ENCODE data around the gene MRPL44.
A peak's percentile ranks its signal among the peaks of the same experiment; 100 is the strongest.

Gene MRPL44

GRCh38 chr2:223936862-223937326 is 20.4 kb upstream of the MRPL44 start:
- no peak for DNase-seq

- DNase-seq = no peak
These were observed 19.7 kb upstream of the MRPL44 start for GRCh38 chr2:223937535-223937934.

- peak; percentile 57 for DNase-seq
These were observed 17.8 kb upstream of the MRPL44 start for GRCh38 chr2:223939438-223939837.

- DNase-seq = peak; percentile 96
These were observed 15.5 kb upstream of the MRPL44 start for GRCh38 chr2:223941579-223942277.

GRCh38 chr2:223943135-223943534 is 14.1 kb upstream of the MRPL44 start:
- DNase-seq = no peak

- DNase-seq = peak; percentile 86
These were observed 13.7 kb upstream of the MRPL44 start for GRCh38 chr2:223943561-223944008.

GRCh38 chr2:223944166-223944702 is 13.0 kb upstream of the MRPL44 start:
- peak; percentile 9 for DNase-seq

- peak; percentile 92 for DNase-seq
These were observed 12.3 kb upstream of the MRPL44 start, which contains the start of gene WDFY1 for GRCh38 chr2:223944703-223945531. TSS of gene WDFY1 (minus strand) at chr2:223945335. CDS start at chr2:223945284, 51 bp downstream.

GRCh38 chr2:223945755-223946154 is 11.5 kb upstream of the MRPL44 start:
- no peak for DNase-seq

GRCh38 chr2:223947711-223948205 is 9.5 kb upstream of the MRPL44 start:
- DNase-seq = no peak

- no peak for DNase-seq
These were observed 7.9 kb upstream of the MRPL44 start for GRCh38 chr2:223949241-223949840.

- no peak for DNase-seq
These were observed 6.6 kb upstream of the MRPL44 start for GRCh38 chr2:223950448-223951347.

- no peak for DNase-seq
These were observed 4.8 kb upstream of the MRPL44 start for GRCh38 chr2:223952280-223952968.

- DNase-seq = peak; percentile 86
These were observed 2.9 kb upstream of the MRPL44 start for GRCh38 chr2:223954401-223954800.

- no peak for DNase-seq
These were observed 963 bp upstream of the MRPL44 start for GRCh38 chr2:223956300-223956699.

GRCh38 chr2:223959688-223960087 is 2.4 kb downstream of the MRPL44 start:
- no peak for DNase-seq

GRCh38 chr2:223967981-223968380 is 10.7 kb downstream of the MRPL44 start:
- DNase-seq = no peak

GRCh38 chr2:223969315-223969714 is 12.1 kb downstream of the MRPL44 start:
- DNase-seq = no peak

GRCh38 chr2:223969856-223970255 is 12.6 kb downstream of the MRPL44 start:
- no peak for DNase-seq

GRCh38 chr2:223970343-223971128 is 13.3 kb downstream of the MRPL44 start:
- DNase-seq = no peak

Measured in NCI-H226 (cell line).